ENCODE data around the gene ANGPT4.
"Not testable (repeated sequence)": the region's sequence is repeated elsewhere in the genome, so short reads cannot be mapped to it uniquely, and the experiment has no call there.

The ANGPT4 gene

GRCh38 chr20:910132-910869 lies 5.8 kb downstream of the ANGPT4 start:
- DNase-seq (ENCODE audit: low read depth): no peak
- H3K4me3 ChIP-seq (ENCODE audit: low read depth, low read length): no peak overlapping the region
- TF ChIP-seq CTCF (IDR thresholded peaks at IDR 0.05; ENCODE audit: low read depth, low read length, missing control alignments): no peak

GRCh38 chr20:909641-910040 lies 6.5 kb downstream of the ANGPT4 start:
- no peak for DNase-seq (ENCODE audit: low read depth)
- H3K4me3 ChIP-seq (ENCODE audit: low read depth, low read length): no peak overlapping the region
- TF ChIP-seq CTCF (IDR thresholded peaks at IDR 0.05; ENCODE audit: low read depth, low read length, missing control alignments): no peak

- no peak for DNase-seq (ENCODE audit: low read depth)
- no peak for TF ChIP-seq CTCF (IDR thresholded peaks at IDR 0.05; ENCODE audit: low read depth, low read length, missing control alignments)
- H3K4me3 ChIP-seq (ENCODE audit: low read depth, low read length): no peak overlapping the region
Measured at GRCh38 chr20:906703-907270, 9.3 kb downstream of the ANGPT4 start.

- no peak for DNase-seq (ENCODE audit: low read depth)
- TF ChIP-seq CTCF (IDR thresholded peaks at IDR 0.05; ENCODE audit: low read depth, low read length, missing control alignments): no peak
- H3K4me3 ChIP-seq (ENCODE audit: low read depth, low read length): no peak overlapping the region
Measured at GRCh38 chr20:906001-906520, 10.1 kb downstream of the ANGPT4 start.

GRCh38 chr20:905396-905961 lies 10.7 kb downstream of the ANGPT4 start:
- no peak for TF ChIP-seq CTCF (IDR thresholded peaks at IDR 0.05; ENCODE audit: low read depth, low read length, missing control alignments)
- no peak for DNase-seq (ENCODE audit: low read depth)
- no peak overlapping the region for H3K4me3 ChIP-seq (ENCODE audit: low read depth, low read length)

GRCh38 chr20:904039-904545 lies 12.0 kb downstream of the ANGPT4 start:
- no peak for DNase-seq (ENCODE audit: low read depth)
- no peak overlapping the region for H3K4me3 ChIP-seq (ENCODE audit: low read depth, low read length)
- TF ChIP-seq CTCF (IDR thresholded peaks at IDR 0.05; ENCODE audit: low read depth, low read length, missing control alignments): no peak

GRCh38 chr20:897436-897835 lies 18.7 kb downstream of the ANGPT4 start:
- DNase-seq (ENCODE audit: low read depth); H3K4me3 ChIP-seq (ENCODE audit: low read depth, low read length): not testable (repeated sequence)
